ENCODE data around the gene CSF3.

The CSF3 gene

GRCh38 chr17:40020146-40020545, 4.9 kb downstream of the CSF3 start:
- no peak for ATAC-seq

GRCh38 chr17:40021451-40021971, 6.3 kb downstream of the CSF3 start:
- peak; percentile 72 for ATAC-seq
- TF ChIP-seq ZC3H10 (CRISPR knock-in tag; IDR thresholded peaks at IDR 0.05) (no peak), PATZ1 (CRISPR knock-in tag; IDR thresholded peaks at IDR 0.05; ENCODE audit: borderline replicate concordance) (no peak), ZNF8 (CRISPR knock-in tag; IDR thresholded peaks at IDR 0.05) (no peak), ESRRG (CRISPR knock-in tag; IDR thresholded peaks at IDR 0.05) (no peak), RARB (CRISPR knock-in tag; IDR thresholded peaks at IDR 0.05) (no peak), OSR1 (CRISPR knock-in tag; IDR thresholded peaks at IDR 0.05) (no peak), POU6F1 (CRISPR knock-in tag; IDR thresholded peaks at IDR 0.05; ENCODE audit: borderline replicate concordance, low read depth) (no peak), ARNTL (CRISPR knock-in tag; IDR thresholded peaks at IDR 0.05; ENCODE audit: borderline replicate concordance, low read depth) (no peak), TCF4 (CRISPR knock-in tag; IDR thresholded peaks at IDR 0.05; ENCODE audit: borderline replicate concordance) (no peak), ZNF70 (CRISPR knock-in tag; IDR thresholded peaks at IDR 0.05) (no peak), BACH2 (CRISPR knock-in tag; IDR thresholded peaks at IDR 0.05; ENCODE audit: borderline replicate concordance) (no peak)

More at GRCh38 chr17:40020146-40020545, 4.9 kb downstream of the CSF3 start:
- TF ChIP-seq CSRNP3 (CRISPR knock-in tag; IDR thresholded peaks at IDR 0.05) (no peak), OSR1 (CRISPR knock-in tag; IDR thresholded peaks at IDR 0.05) (no peak), ISL1 (CRISPR knock-in tag; IDR thresholded peaks at IDR 0.05) (no peak), SNAI2 (CRISPR knock-in tag; IDR thresholded peaks at IDR 0.05) (no peak)

- TF ChIP-seq ZNF70 (CRISPR knock-in tag; IDR thresholded peaks at IDR 0.05) (no peak), TOX (CRISPR knock-in tag; IDR thresholded peaks at IDR 0.05; ENCODE audit: borderline replicate concordance) (no peak), ESRRG (CRISPR knock-in tag; IDR thresholded peaks at IDR 0.05) (no peak), ZFP3 (CRISPR knock-in tag; IDR thresholded peaks at IDR 0.05) (no peak), RARB (CRISPR knock-in tag; IDR thresholded peaks at IDR 0.05) (no peak), ARNTL (CRISPR knock-in tag; IDR thresholded peaks at IDR 0.05; ENCODE audit: borderline replicate concordance, low read depth) (no peak), ISL1 (CRISPR knock-in tag; IDR thresholded peaks at IDR 0.05) (no peak), ZFP30 (CRISPR knock-in tag; IDR thresholded peaks at IDR 0.05) (no peak), ZNF565 (CRISPR knock-in tag; conservative IDR thresholded peaks at IDR 0.05; ENCODE audit: low read depth) (no peak), OSR1 (CRISPR knock-in tag; IDR thresholded peaks at IDR 0.05) (no peak), POU6F1 (CRISPR knock-in tag; IDR thresholded peaks at IDR 0.05; ENCODE audit: borderline replicate concordance, low read depth) (no peak), SNAI2 (CRISPR knock-in tag; IDR thresholded peaks at IDR 0.05) (no peak), PPARA (CRISPR knock-in tag; IDR thresholded peaks at IDR 0.05; ENCODE audit: borderline replicate concordance) (no peak)
These were observed 7.3 kb downstream of the CSF3 start for GRCh38 chr17:40022497-40022896.

GRCh38 chr17:40022961-40023541, 7.8 kb downstream of the CSF3 start:
- no peak for ATAC-seq
- TF ChIP-seq ZFP3 (CRISPR knock-in tag; IDR thresholded peaks at IDR 0.05) (no peak), PATZ1 (CRISPR knock-in tag; IDR thresholded peaks at IDR 0.05; ENCODE audit: borderline replicate concordance) (no peak), ZNF70 (CRISPR knock-in tag; IDR thresholded peaks at IDR 0.05) (no peak), SNAI2 (CRISPR knock-in tag; IDR thresholded peaks at IDR 0.05) (no peak), GLIS3 (CRISPR knock-in tag; IDR thresholded peaks at IDR 0.05) (no peak)

More at GRCh38 chr17:40022497-40022896, 7.3 kb downstream of the CSF3 start:
- ATAC-seq = no peak

Data from SK-N-SH treated with all-trans-retinoic acid at 6 μM for 48 hours (cell line).